Endometrial microvascular endothelial cells (primary cell): ENCODE results near the gene BMI1. TPM values are rescaled to one million over a fixed set of nuclear protein-coding genes. Genes with fewer than 3 reads are reported as not detected.
"Not testable (repeated sequence)": the region's sequence is repeated elsewhere in the genome, so short reads cannot be mapped to it uniquely, and the experiment has no call there.

Experiments
- in situ Hi-C: cut with HindIII; loops from 2 replicates; pipeline ENCODE4 v1.10.0; 2017; ENCODE audit warnings: low sequenced_read_pairs, low pct_unique_long_range_greater_than_20kb; ENCODE audit errors: inconsistent ontology term
- total RNA-seq: library from RNA; depleted of rRNA; stranded (reverse); fragments of >200 nt; gene quantifications from one replicate; pipeline ENCODE4 v1.2.3, GENCODE V29; 2015; ENCODE audit errors: inconsistent ontology term

Gene BMI1
- total RNA-seq, 1 donor from 2014 or later: 24.3 TPM

DNA sequence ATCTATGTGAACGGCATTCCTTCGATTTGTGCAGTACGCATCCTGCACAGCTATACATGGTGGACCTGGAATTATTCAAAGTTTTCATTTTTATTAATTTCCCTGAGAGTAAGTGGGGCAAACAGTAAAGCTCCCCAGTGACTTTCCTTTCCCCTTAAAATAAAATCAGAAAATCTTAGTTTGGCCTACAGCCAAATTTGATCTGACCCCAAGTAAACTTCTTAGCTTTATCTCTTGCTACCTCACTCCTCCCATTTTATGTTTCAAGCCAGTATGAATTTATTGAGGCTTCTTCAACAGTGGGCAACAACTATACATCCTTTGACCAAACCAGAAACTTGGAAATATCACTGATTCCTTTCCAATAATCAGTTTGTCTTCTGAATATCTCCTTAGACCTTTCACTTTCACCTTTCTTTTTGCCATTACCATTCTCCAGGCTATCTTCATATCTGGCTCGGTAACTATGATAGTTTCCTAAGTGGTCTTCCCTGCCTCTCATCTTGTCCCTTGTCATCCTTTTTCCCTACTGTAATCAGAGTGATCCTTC, 35.5 kb downstream of the BMI1 start:
- in situ Hi-C loops: no loop called here

DNA sequence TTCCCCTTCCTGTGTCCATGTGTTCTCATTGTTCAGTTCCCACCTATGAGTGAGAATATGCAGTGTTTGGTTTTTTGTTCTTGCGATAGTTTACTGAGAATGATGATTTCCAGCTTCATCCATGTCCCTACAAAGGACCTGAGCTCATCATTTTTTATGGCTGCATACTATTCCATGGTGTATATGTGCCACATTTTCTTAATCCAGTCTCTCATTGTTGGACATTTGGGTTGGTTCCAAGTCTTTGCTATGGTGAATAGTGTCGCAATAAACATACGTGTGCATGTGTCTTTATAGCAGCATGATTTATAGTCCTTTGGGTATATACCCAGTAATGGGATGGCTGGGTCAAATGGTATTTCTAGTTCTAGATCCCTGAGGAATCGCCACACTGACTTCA, 36.9 kb downstream of the BMI1 start:
- in situ Hi-C loops: not testable (repeated sequence)

DNA sequence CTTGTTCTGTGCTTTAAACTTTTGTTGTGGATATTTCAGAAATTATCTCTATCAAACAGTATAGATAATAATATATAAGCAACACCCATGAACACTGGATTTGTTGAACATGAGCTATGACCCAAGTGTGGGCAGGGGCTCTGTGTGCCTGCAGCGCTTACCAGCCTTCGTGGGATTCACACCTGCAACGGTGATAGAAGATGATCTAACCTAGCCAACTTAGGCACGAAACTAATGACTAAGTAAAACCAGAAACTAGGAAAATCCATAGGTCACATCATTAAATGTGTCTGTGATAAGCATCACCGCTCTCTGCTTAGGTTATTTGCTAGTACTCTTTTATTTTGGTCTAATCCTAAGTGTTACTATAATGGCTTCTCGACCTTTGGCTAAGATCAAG, 42.4 kb downstream of the BMI1 start:
- in situ Hi-C loops: no loop called here

DNA sequence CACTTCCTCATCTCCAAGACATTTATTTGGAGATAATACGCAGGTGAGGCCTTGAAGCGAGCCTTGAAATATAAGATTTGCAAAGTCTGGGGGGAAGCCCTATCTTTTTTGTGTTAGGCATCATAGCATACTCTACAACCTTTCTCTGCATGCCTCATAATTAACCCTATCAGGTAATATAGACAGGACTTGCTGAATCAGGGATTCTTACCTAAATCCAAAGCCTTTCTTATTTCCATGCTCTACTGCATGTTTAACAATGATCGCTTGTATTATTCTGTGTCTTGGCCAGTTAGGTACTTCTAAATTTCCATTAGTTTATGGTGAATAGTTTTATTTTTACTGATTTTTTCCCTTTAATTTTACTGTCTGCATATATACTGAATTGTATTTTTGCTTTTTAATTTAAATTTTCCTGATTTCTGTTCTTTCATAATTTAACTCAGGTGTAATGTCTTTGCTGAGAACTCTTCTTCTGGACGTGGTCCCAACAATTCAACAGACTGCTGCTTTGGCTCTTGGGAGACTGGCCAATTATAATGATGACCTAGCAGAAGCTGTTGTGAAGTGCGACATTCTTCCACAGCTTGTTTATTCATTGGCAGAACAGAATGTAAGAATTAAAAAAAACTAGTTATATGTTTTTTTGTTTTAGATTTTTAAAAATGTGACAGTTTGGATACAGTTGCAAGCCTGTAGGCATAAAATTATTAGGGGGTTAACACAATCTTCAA, 43.7 kb downstream of the BMI1 start:
- in situ Hi-C loops: no loop called here

DNA sequence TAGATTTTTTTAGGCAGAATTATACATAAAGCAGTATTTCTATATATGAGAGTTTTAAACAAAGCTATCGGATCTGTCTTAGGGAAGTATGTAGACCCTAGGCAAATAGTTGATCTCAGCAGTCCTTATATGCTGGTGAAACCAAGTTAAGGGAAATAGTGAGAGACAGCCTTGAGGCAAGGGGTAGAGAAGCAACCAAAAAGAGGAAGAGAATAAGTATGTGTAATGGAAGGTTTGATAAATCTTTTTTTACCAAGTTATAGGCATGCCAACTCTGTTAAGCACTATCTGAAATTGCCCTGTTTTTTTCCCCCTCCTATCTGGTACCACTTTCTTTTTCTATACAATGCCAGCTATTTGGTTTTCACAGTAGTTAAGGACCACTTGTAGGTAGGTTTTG, 44.3 kb downstream of the BMI1 start:
- in situ Hi-C loops: no loop called here

DNA sequence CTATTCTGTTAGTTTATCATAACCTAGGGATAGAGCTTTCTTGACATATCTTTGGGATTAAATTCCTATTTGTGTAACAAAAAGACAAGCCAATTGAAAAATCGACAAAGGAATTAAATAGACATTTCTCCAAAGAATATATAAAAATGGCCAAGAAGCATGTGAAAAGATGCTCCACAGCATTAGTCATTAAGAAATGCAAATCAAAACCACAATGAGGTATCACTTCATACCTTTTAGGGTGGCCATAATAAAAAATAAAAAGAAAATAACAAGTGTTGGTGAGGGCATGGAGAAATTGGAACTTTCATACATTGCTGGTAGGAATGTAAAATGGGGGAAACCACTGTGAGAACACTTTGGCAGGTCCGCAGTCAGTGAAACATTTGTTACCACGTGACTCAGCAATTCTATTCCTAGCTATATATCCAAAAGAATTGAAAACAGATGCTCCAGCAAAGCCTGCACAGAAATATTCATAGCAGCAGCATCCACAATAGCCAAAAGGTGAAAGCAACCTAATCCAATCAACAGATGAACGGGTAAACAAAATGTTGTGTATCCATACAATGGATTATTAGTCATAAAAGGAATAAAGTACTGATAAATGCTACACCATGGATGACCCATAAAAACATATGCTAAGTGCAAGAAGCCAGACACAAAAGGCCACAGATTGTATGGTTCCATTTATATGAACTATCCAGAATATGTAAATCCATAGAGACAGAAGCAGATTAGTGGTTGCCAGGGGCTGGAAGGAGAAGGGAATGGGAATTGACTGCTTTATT, 44.9 kb downstream of the BMI1 start:
- in situ Hi-C loops: no loop called here

DNA sequence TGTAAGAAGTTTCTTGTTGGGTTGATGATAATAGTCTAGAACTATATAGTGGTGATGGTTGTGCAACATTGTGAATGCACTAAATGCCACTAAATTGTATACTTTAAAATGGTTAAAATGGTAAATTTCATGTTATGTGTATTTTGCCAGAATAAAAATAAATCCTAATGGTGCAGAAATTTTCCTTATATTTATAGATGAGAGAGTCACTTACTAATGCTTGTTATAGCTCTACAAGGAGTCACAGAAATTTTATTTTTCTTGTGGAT, 45.5 kb downstream of the BMI1 start:
- in situ Hi-C loops: no loop called here

DNA sequence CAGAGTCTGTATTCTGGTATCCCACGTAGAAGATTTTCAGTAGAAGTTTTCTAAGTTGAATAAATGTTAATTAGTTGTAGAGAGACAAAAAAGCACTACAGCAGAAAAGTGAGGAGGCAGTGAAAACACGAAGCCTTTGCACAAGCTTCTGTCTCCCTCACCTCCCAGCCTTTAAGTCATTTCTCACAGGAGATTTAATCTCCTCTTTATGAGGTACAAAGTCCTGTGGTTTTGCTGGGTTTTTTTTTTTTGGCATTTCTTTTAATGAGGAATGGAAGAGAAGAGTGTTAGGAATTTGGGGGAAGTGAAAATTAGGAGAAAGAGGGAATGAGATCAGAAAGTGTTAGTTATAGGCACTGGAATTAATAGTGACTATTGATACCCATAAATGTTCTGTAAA, 45.9 kb downstream of the BMI1 start:
- in situ Hi-C loops: no loop called here

DNA sequence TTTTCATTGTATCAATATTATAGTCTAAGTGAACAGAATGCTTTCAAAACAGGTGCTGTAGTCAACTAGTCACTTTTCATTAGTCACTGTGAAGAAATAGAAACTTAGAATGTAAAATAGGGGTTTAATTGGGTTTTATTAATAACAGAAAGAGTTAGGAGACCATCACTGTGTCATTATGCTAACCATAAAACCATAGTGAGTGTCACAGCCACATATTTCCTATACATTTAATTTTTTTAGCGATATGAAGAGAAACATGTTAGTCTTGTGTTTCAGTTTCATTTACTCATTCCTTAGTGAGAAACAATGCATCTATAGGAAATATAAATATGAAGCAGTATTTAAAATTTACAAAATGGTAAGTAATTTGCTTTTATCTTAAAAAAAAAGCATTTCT, 46.6 kb downstream of the BMI1 start:
- in situ Hi-C loops: no loop called here

DNA sequence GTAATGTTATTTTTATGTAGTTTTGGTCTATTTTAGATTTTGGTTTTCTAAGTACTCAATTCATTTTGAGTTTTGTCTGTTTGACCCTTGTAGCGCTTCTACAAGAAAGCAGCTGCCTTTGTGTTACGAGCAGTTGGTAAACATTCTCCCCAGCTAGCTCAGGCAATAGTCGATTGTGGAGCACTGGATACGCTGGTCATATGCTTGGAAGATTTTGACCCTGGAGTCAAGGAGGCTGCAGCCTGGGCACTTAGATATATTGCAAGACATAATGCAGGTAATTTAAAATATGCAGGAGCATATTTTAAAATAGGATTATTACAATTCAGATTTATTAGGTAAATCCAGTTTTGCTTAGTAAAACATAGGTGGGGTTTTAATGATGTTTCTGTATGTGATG, 47.5 kb downstream of the BMI1 start:
- in situ Hi-C loops: no loop called here

DNA sequence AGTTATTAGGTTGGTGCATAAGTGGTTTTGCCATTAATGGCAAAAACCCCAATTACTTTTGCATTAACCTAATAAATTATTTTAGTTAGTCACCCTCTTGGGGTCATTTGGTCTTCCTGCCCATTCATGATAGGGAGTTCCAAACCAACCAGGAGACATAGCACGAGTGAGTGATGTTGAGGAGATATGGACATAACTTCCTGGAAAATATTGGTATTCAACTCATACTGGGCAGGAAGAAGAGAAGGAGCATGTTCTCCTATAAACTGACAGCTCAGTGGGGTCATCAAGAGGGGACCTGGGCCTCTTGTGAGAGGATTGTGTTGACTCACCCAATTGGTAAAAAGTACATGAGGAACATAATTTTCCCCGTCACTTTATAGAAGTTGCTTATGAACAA, 48.1 kb downstream of the BMI1 start:
- in situ Hi-C loops: no loop called here

DNA sequence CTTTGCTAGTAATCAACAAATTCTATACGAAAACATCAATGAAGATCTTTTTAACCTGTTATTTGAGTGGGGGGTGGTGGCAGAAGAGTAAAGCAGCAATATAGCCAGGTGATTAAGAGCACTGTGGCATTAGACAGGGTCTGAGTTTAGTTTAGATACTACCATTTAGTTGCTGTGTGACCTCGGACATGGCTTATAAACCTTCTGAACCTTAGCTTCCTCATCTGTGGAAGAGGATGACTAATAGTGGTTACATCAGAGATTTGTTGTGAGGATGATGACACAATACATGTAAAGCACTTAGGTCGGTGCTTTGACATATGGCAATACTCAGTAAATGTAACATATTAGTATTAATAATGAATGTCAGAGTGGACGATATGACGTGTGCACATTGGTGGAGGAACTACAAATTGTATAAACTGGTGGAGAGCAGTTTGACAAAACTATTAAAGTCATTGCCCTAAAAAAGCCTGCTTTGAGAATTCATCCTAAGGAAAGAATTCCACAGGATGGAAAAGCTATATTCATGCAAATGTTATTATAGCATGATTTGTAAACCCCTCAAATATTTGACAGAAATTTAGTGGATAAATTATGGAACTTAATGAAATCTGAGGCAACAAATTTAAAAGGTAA, 48.7 kb downstream of the BMI1 start:
- in situ Hi-C loops: no loop called here

DNA sequence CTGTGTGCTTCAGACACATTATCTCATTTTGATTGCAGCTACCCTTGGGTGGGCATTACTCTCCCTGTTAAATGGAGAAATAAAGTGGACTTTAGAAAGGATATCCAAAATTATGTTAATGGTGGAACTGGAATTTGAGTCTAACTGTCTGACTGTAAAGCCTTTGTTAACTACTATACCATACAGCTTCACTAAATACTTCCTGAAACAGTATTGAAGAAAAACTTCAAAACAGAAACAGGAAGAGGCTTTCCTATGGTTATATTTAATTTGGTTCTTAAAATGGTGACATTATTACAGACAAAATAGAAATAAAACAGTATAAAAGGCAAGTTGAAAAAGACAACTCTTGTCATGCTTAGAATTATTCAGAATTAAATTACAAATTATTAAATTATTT, 49.4 kb downstream of the BMI1 start:
- in situ Hi-C loops: no loop called here

DNA sequence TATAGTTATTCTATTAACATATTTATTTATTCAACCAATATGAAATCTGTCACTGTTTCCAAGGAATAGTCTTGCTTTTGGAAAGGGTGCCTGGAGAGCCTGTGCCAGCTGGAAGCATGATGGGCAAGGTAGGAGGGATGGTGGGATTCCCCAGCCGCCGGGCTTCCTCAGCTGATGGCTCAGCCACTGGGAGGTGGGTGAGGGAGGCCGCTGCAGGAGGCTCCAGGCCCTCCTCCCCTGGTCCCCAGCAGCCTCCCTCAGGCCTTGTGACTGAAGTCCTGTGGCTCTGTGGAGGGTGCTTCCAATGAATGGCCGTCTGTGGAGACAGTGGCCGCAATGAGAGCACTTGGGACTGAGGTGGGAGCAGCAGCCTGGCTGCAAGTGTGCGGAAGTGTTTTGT, 51.4 kb downstream of the BMI1 start:
- in situ Hi-C loops: no loop called here

DNA sequence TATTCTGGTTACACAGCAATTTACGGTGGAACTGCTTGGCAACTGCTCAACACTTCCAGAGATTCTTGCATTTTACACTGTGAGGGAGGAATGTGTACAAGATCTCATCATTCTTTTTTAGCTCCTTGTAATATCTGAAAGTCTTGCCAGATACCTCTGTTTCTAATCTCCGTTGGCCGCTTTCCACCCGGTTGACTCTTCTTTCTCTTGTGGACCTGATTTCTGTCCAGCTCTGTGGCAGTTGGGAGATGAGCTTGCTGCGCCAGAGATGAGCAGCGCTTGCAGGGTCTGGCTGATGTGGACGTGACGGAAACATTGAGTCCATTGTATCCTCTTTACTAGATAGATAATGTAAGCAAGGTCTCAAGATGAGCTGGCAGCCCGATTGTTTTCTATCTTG, 52.0 kb downstream of the BMI1 start:
- in situ Hi-C loops: no loop called here

DNA sequence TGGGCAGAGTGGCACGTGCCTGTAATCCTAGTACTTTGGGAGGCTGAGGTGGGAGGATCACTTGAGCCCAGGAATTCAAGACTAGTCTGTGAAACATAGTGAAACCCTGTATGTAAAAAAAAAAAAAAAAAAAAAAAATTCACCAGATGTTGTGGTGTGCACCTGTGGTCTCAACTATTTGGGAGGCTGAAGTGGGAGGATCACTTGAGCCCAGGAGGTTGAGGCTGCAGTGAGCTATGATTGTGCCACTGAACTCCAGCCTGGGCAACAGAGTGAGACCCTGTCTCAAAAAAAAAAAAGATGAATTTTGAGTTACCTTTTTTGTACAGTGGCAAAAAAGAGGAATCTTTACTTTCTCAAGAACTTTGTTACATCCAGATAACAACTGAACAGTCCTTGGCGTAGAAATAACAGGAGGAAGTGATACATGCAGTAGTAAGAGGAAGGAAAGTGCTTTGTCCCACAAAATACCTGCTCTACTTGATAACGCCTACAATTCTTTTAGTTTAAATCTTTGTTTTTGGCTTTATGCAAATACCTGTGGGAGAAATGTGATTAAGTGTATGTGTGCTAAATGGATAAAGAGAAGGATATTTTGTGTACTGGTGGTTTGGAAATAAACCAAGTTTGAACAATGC, 53.7 kb downstream of the BMI1 start:
- in situ Hi-C loops: no loop called here

DNA sequence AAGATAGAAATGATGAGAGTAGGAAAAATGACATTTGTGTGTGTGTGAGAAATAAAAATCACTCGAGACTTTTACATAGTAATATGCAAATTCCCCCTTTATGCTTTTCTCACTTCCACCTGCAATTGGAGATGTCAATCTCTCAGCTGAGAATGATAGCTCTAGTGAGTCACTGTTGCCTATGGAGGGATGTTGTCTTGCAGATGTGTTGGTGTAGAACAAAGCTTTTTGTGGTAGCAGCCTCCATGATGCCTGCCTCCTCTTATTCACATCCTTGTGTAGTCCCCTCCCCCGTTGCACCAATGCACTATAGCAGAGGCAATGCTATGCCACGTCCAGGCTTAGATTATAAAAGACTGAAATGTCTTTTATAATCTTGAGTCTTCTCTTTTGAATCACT, 58.2 kb downstream of the BMI1 start:
- in situ Hi-C loops: no loop called here
